ENCODE measurements around the gene ICA1L.

ICA1L gene

DNA sequence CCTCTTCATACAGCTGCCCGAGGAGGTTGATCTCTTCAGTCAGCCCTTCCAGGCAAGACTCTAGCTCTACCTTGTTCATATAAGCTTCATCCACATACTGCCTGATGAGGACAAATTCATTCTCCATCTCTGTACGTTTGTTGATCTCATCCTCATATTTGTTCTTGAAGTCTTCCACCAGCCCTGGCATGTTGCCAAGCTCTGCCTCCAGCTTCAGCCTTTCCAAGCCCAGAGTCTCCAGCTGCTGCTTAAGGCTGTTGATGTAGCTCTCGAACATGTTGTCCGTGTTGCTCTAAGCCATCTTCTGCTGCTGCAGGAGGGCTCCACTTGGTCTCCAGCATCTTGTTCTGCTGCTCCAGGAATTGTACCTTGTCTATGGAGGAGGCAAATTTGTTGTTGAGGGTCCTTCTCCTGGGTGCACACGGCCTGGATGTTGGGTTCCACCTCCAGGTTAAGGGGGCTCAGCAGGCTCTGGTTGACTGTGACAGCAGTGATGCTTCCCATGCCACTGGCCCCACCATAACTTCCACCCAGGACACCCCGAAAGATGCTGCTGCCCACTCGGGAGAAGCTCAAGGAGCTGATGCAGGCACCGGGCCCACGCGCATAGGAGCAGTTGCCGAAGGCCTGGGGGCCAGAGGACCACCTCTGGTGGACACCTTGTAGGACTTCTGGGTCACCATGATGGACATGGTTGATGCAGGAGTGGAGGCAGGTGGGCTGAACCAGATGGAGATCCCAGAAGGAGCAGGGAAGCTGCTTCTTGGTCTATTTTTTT, 30.3 kb downstream of the ICA1L start:
- H3F3A ChIP-seq (ENCODE audit: insufficient read depth) = no peaks in the 10 kb centered on the region
- H3K9me2 ChIP-seq (replicated peaks; ENCODE audit: insufficient read depth, low read length) = no peaks in the 10 kb centered on the region
- no peak for TF ChIP-seq EZH2phosphoT487 (conservative IDR thresholded peaks at IDR 0.05; ENCODE audit: low read length)
- TF ChIP-seq, protein P1, sequence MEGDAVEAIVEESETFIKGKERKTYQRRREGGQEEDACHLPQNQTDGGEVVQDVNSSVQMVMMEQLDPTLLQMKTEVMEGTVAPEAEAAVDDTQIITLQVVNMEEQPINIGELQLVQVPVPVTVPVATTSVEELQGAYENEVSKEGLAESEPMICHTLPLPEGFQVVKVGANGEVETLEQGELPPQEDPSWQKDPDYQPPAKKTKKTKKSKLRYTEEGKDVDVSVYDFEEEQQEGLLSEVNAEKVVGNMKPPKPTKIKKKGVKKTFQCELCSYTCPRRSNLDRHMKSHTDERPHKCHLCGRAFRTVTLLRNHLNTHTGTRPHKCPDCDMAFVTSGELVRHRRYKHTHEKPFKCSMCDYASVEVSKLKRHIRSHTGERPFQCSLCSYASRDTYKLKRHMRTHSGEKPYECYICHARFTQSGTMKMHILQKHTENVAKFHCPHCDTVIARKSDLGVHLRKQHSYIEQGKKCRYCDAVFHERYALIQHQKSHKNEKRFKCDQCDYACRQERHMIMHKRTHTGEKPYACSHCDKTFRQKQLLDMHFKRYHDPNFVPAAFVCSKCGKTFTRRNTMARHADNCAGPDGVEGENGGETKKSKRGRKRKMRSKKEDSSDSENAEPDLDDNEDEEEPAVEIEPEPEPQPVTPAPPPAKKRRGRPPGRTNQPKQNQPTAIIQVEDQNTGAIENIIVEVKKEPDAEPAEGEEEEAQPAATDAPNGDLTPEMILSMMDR (IDR thresholded peaks at IDR 0.05; ENCODE audit: insufficient read depth, low read length, poor library complexity, severe bottlenecking) = no peak
- H3K79me2 ChIP-seq (ENCODE audit: insufficient read depth, low read length) = no peaks in the 10 kb centered on the region
- H2AFZ ChIP-seq (ENCODE audit: low read depth, low read length, severe bottlenecking) = no peak overlapping the region
- H3K27me3 ChIP-seq (ENCODE audit: low read length) = no peaks in the 10 kb centered on the region
- peaks cover 3% of the 10 kb centered on the region; the same call in 1 of the 2 replicates for H3K9me3 ChIP-seq (ENCODE audit: insufficient read depth, low read length)
- H4K20me1 ChIP-seq (ENCODE audit: low read depth, low read length) = no peaks in the 10 kb centered on the region
- H3K9ac ChIP-seq (ENCODE audit: low read length) = no peak overlapping the region
- H3K4me3 ChIP-seq (ENCODE audit: insufficient read depth, low read length, poor library complexity, severe bottlenecking) = no peak overlapping the region
- H3K36me3 ChIP-seq (ENCODE audit: low read length) = no peaks in the 10 kb centered on the region
- H3K4me2 ChIP-seq (ENCODE audit: low read depth, low read length, poor library complexity, severe bottlenecking) = no peak overlapping the region
- no peak overlapping the region for H3K27ac ChIP-seq (ENCODE audit: low read depth, low read length)

DNA sequence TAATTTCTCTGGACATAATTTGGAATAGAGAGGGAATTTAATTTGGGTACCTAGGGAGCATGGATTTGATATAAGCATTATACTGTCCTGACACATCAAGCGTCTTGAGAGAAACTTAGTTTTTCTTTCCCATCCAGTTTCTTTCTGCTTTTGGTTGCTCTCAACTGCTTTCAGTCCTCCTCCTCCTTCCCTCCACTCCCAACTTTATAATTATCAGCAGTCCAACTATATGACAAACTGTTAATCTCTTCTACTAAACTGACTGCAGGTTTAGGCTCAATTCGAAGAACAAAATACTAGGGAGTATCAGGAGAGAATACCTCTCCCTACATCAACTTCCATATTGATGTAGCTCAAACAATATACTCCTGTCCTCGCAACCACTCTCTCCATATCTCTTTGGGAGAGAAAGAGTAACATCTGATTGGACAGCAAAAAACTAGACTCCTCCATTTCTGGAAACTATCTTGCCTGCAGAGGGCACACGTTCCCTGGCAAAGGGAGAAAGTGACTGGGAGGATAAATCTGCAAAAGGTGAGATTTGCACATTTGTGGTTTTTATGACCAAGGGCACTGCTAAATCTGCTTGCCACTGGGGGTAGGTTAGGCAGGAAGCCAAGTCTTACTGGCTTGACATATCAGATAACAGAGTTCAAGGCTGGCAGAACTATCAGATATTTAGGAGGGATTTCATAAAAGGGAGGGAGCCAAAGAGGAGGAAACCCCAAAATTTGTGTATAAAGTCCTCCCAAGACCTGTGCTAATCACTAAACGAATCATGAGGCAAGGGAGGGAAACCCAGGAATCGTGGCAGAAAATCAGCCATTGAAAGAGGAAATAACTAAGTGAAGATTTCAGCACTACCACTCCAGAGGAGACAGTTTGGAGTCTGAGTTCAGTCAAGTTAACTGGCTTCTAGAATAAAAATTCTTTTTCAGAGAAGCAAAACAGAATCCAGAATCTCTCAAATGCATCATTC, 40.0 kb downstream of the ICA1L start:
- TF ChIP-seq, protein P1 (IDR thresholded peaks at IDR 0.05; ENCODE audit: insufficient read depth, low read length, poor library complexity, severe bottlenecking) = peak; percentile 89
- no peak for TF ChIP-seq EZH2phosphoT487 (conservative IDR thresholded peaks at IDR 0.05; ENCODE audit: low read length)
- Histone ChIP-seq H3K9ac (ENCODE audit: low read length) (no peak overlapping the region), H2AFZ (ENCODE audit: low read depth, low read length, severe bottlenecking) (peak overlapping the region; percentile 66)

DNA sequence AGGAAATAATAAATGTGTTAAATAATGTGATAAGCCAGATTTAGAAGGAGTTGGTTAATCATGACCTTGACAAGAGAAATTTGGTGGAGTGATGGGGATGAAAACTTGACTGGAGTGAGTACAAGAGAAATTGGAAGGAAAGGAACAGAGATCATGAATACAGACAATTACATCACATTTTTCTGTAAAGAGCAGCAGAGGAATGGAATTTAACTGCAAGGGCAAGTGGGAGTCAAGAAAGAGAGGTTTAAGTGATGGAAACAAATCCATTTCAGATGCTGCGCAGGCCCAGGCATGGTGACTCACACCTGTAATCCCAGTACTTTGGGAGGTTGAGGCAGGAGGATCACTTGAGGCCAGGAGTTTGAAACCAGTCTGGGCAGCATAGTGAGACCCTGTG, 46.7 kb downstream of the ICA1L start:
- Histone ChIP-seq H3K4me2 (ENCODE audit: low read depth, low read length, poor library complexity, severe bottlenecking) (no peak overlapping the region), H3K9me2 (replicated peaks; ENCODE audit: insufficient read depth, low read length) (no peaks in the 10 kb centered on the region), H3K4me3 (ENCODE audit: insufficient read depth, low read length, poor library complexity, severe bottlenecking) (no peak overlapping the region), H3K27ac (ENCODE audit: low read depth, low read length) (no peak overlapping the region), H3K9me3 (ENCODE audit: insufficient read depth, low read length) (no peaks in the 10 kb centered on the region), H3K27me3 (ENCODE audit: low read length) (no peaks in the 10 kb centered on the region), H3K36me3 (ENCODE audit: low read length) (no peaks in the 10 kb centered on the region), H4K20me1 (ENCODE audit: low read depth, low read length) (no peaks in the 10 kb centered on the region), H3K9ac (ENCODE audit: low read length) (no peak overlapping the region), H3F3A (ENCODE audit: insufficient read depth) (no peaks in the 10 kb centered on the region), H2AFZ (ENCODE audit: low read depth, low read length, severe bottlenecking) (no peak overlapping the region), H3K79me2 (ENCODE audit: insufficient read depth, low read length) (no peaks in the 10 kb centered on the region)
- TF ChIP-seq, protein P1 (IDR thresholded peaks at IDR 0.05; ENCODE audit: insufficient read depth, low read length, poor library complexity, severe bottlenecking) = no peak
- no peak for TF ChIP-seq EZH2phosphoT487 (conservative IDR thresholded peaks at IDR 0.05; ENCODE audit: low read length)

More for the DNA sequence above, 40.0 kb downstream of the ICA1L start:
- Histone ChIP-seq H3K4me2 (ENCODE audit: low read depth, low read length, poor library complexity, severe bottlenecking) (peak overlapping the region; percentile 44), H4K20me1 (ENCODE audit: low read depth, low read length) (no peaks in the 10 kb centered on the region), H3K9me2 (replicated peaks; ENCODE audit: insufficient read depth, low read length) (no peaks in the 10 kb centered on the region), H3K4me3 (ENCODE audit: insufficient read depth, low read length, poor library complexity, severe bottlenecking) (no peak overlapping the region), H3F3A (ENCODE audit: insufficient read depth) (no peaks in the 10 kb centered on the region), H3K79me2 (ENCODE audit: insufficient read depth, low read length) (no peaks in the 10 kb centered on the region), H3K27ac (ENCODE audit: low read depth, low read length) (no peak overlapping the region), H3K36me3 (ENCODE audit: low read length) (no peaks in the 10 kb centered on the region), H3K9me3 (ENCODE audit: insufficient read depth, low read length) (no peaks in the 10 kb centered on the region), H3K27me3 (ENCODE audit: low read length) (no peaks in the 10 kb centered on the region)

Data from SU-DHL-6 (cell line).